ENCODE data around the gene MUC21. TPM values are rescaled to one million over a fixed set of nuclear protein-coding genes. Genes with fewer than 3 reads are reported as not detected.
A peak's percentile ranks its signal among the peaks of the same experiment; 100 is the strongest.
"Not testable (repeated sequence)": the region's sequence is repeated elsewhere in the genome, so short reads cannot be mapped to it uniquely, and the experiment has no call there.

Gene MUC21
- polyA plus RNA-seq, 4 donors, result 0.01 TPM; not detected in 3

- no peak for DNase-seq (ENCODE audit: low read depth in 4 of 4, low spot score in 3 of 4)
These were observed 17.4 kb upstream of the MUC21 start for GRCh38 chr6:30966154-30966553.

GRCh38 chr6:30969171-30969570 is 14.3 kb upstream of the MUC21 start:
- not testable (repeated sequence) for DNase-seq (ENCODE audit: low read depth in 4 of 4, low spot score in 3 of 4)

DNA sequence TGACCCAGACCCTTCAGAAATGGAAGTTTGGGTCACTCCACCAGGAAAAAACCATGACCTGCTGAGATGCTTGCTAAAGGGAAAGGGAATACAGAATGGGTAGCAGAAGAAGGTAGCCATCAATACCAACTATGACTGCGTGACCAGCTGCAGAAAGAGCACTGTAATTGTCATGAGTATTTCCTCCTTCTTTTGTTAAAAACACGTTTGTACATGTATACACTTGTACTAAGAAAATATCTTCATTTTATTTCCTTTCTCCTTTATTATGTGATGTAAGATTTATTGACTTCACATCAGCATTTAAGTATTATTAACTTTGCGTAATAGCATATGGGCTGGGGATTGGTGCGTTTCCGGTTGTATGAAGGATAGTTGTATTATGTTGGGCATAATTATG is 12.6 kb upstream of the MUC21 start:
- DNase-seq (ENCODE audit: low read depth in 4 of 4, low spot score in 3 of 4), result no peak

DNA sequence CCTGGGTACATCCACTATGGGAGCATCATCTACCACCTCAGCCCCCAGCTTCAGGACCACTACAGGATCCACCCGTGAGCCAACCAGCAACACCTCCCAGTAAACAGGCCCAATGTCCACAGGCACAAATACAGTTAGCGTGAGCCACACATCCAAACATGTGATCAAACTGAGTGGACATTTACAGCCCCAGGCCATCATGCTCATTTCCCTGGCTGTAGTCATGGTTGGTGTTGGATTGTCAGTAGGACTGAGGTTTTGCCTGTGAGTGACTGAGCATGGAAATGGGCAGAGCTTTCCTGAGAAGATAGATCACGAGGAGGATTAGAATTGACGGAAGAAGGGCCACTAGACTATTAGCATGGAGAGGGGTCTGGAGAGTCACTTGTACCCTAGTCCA is 10.7 kb upstream of the MUC21 start:
- no peak for DNase-seq (ENCODE audit: low read depth in 4 of 4, low spot score in 3 of 4)

GRCh38 chr6:30974490-30975252 is 8.8 kb upstream of the MUC21 start:
- DNase-seq (ENCODE audit: low read depth in 4 of 4, low spot score in 3 of 4), result no peak

GRCh38 chr6:30979141-30979540 is 4.4 kb upstream of the MUC21 start:
- DNase-seq (ENCODE audit: low read depth in 4 of 4, low spot score in 3 of 4), result no peak

- DNase-seq (ENCODE audit: low read depth in 4 of 4, low spot score in 3 of 4), result no peak
These were observed 3.8 kb upstream of the MUC21 start for GRCh38 chr6:30979690-30980089.

GRCh38 chr6:30981942-30982772 is 1.4 kb upstream of the MUC21 start:
- DNase-seq (ENCODE audit: low read depth in 4 of 4, low spot score in 3 of 4), result peak; percentile 15 to 49 (median 36)

DNA sequence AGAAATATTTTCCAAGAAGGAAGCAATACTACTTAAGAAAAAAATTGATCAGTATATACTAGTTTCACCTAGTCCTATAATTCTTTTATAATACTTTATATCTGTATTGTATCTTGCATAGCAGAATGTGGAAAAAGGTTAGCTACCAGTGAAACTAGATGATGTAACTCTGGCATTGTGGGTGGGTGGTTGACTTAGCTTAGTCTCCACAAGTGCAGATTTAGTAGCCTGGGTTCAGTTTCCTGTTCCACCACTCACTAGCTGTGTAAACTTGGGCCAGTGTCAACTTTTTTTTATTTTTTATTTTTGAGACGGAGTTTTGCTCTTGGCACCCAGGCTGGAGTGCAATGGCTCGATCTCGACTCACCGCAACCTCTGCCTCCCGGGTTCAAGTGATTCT is 2.0 kb downstream of the MUC21 start:
- no peak for DNase-seq (ENCODE audit: low read depth in 4 of 4, low spot score in 3 of 4)

DNA sequence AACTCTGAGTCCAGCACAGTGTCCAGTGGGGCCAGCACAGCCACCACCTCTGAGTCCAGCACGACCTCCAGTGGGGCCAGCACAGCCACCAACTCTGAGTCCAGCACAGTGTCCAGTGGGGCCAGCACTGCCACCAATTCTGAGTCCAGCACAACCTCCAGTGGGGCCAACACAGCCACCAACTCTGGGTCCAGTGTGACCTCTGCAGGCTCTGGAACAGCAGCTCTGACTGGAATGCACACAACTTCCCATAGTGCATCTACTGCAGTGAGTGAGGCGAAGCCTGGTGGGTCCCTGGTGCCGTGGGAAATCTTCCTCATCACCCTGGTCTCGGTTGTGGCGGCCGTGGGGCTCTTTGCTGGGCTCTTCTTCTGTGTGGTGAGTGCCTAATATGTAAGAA is 3.8 kb downstream of the MUC21 start:
- no peak for DNase-seq (ENCODE audit: low read depth in 4 of 4, low spot score in 3 of 4)

DNA sequence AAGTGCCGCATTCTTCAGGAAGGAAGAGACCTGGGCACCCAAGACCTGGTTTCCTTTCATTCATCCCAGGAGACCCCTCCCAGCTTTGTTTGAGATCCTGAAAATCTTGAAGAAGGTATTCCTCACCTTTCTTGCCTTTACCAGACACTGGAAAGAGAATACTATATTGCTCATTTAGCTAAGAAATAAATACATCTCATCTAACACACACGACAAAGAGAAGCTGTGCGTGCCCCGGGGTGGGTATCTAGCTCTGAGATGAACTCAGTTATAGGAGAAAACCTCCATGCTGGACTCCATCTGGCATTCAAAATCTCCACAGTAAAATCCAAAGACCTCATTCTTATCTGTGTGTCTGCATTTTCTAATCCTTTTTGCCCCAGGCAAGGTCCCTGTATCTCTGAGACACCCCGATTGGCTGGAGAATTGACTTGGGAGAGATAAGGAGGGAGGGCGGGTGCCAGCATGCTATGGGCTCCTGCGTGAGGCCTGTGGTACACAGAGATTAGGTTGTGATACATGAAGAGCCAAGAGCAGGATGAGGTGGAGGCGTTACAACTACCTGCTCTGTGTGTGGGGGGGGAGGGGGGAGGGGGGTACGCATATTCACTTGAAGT is 4.8 kb downstream of the MUC21 start:
- DNase-seq (ENCODE audit: low read depth in 4 of 4, low spot score in 3 of 4), result no peak

- DNase-seq (ENCODE audit: low read depth in 4 of 4, low spot score in 3 of 4), result no peak
These were observed 7.0 kb downstream of the MUC21 start for GRCh38 chr6:30990422-30991086.

- no peak for DNase-seq (ENCODE audit: low read depth in 4 of 4, low spot score in 3 of 4)
These were observed 8.4 kb downstream of the MUC21 start for GRCh38 chr6:30991891-30992290.

DNA sequence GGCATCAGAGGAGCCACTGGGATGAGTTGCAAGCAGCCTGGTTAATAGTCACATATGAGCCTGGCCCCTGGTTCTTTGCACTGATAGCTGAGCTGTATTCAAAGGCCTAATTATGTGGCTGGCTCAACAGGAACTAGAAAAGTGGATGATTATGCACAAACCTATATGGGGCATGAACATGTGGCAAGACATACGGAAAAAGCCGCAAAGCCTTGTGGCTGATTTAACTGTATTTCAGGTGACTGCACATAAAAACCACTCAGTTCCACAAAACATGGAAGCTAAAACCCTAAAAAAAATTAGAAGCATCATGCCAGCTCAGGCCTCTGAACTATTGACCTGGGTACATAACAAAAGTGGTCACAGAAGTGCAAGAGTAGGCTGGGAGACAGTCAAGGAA is 13.8 kb downstream of the MUC21 start:
- no peak for DNase-seq (ENCODE audit: low read depth in 4 of 4, low spot score in 3 of 4)

DNA sequence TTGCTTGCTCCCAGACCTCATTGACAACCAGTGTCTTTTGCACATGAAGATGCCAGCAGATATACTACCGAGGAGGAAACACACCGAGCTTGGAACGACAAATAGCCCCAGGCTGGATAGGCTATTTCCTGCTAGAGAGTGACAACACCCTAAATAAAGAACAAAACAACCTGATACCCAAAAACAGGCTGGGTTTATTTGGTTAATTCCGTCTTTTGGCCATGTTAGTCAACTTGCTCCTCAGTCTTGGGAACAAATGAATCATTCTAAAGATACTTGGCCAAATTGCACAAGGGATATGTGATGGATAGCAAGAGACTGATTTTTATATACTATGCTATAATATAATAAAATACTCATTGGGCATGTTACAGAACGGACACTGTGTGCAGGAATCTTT is 15.3 kb downstream of the MUC21 start:
- DNase-seq (ENCODE audit: low read depth in 4 of 4, low spot score in 3 of 4), result no peak

DNA sequence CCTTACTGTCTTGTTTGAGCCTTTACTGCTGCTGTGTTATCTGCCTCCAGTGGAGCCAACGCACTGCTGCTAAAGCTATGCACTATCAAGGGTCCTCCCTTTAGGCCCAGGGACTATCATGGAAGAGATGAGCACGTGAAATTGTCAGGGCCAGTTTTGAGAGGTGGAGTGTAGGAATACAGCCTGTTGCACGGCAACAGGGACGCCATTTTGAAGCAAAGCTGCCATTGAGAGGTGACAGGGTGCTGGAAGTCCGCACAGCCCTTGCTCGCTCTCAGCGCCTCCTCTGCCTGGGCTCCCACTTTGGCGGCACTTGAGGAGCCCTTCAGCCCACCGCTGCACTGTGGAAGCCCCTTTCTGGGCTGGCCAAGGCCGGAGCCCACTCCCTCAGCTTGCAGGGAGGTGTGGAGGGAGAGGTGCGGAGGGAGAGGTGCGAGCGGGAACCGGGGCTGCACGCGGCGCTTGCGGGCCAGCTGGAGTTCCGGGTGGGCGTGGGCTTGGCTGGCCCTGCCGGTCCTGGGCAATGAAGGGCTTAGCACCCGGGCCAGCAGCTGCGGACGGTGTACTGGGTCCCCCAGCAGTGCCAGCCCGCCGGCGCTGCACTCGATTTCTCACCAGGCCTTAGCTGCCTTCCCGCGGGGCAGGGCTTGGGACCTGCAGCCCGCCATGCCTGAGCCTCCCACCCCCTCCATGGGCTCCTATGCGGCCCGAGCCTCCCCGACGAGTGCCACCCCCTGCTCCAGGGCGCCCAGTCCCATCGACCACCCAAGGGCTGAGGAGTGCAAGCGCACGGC is 16.7 kb downstream of the MUC21 start:
- DNase-seq (ENCODE audit: low read depth in 4 of 4, low spot score in 3 of 4), result not testable (repeated sequence)

- no peak for DNase-seq (ENCODE audit: low read depth in 4 of 4, low spot score in 3 of 4)
These were observed 17.9 kb downstream of the MUC21 start for GRCh38 chr6:31001281-31001888.

DNA sequence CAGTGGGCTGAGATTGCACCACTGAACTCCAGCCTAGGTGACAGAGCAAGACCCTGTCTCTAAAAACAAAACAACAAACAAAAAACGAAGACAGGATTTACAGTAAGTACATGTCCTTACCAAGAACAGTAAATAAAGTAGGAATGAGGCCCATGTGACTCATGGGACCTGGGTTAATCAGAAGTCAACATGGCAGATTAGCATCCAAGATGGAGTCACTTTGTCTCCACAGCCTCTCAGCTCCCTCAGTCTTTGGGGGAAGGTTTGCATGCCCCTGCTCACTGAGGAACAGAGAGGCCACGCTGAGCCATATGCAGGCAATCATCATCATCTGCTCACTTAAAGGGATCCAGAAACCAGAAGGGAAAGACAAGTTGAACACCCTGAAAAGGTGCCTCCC is 19.0 kb downstream of the MUC21 start:
- DNase-seq (ENCODE audit: low read depth in 4 of 4, low spot score in 3 of 4), result no peak

DNA sequence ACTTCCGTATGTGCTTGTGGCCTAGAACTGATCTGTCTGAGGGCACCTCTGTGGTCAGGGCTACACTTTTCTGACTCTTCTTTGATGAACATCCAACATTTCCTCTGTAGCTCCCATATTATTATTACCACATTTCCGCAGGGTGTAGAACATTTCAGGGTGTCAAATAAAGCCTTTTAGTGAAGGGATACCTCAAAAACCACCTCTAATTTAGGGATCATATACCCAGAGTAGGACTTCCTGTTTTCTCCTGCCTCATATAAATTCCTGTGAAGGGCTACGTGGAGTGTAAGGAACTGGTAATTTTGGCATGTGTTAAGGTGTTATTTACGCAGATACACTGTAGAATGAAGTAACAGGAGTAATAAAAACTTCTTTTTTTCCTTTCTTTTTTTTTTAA is 21.3 kb downstream of the MUC21 start:
- no peak for DNase-seq (ENCODE audit: low read depth in 4 of 4, low spot score in 3 of 4)

Data from right renal pelvis (tissue), 4 donors.